ENCODE measurements around the gene PTCD1. TPM values are rescaled to one million over a fixed set of nuclear protein-coding genes. Genes with fewer than 3 reads are reported as not detected.

Gene PTCD1
- total RNA-seq, 6 donors from 2014 or later: 6.3 to 13.4 (median 7.6) TPM

- ATAC-seq (ENCODE audit: low FRiP score in 2 of 2) (no peak), DNase-seq (no peak)
- Histone ChIP-seq H3K36me3 (peaks cover 10 to 99% (median 81%) of the 10 kb centered on the region in 4 donors), H3K9me3 (no peaks in the 10 kb centered on the region), H3K27ac (no peak overlapping the region), H3K4me3 (no peak overlapping the region), H3K4me1 (no peaks in the 10 kb centered on the region), H3K27me3 (no peaks in the 10 kb centered on the region)
- 96% methylated on average over 2 to 5 of the region's 5 CpGs for WGBS, 2 donors
- TF ChIP-seq CTCF (IDR thresholded peaks at IDR 0.05): no peak
These were observed 10.7 kb upstream of the PTCD1 start for GRCh38 chr7:99449326-99449725.

- TF ChIP-seq CTCF (IDR thresholded peaks at IDR 0.05): no peak
- TF ChIP-seq POLR2A (IDR thresholded peaks at IDR 0.05): no peak
- no peak for TF ChIP-seq POLR2AphosphoS5 (IDR thresholded peaks at IDR 0.05)
- TF ChIP-seq EP300 (IDR thresholded peaks at IDR 0.05): no peak
- WGBS, 2 donors: 94 to 100% methylated on average over 1 to 10 of the region's 10 CpGs
- ATAC-seq (ENCODE audit: low FRiP score in 2 of 2): no peak
- Histone ChIP-seq H3K4me3 (no peak overlapping the region), H3K36me3 (peaks cover 10 to 98% (median 77%) of the 10 kb centered on the region in 4 donors), H3K9me3 (no peaks in the 10 kb centered on the region), H3K27ac (no peak overlapping the region), H3K27me3 (no peaks in the 10 kb centered on the region), H3K4me1 (no peaks in the 10 kb centered on the region)
- no peak for DNase-seq
These were observed 10.3 kb upstream of the PTCD1 start for GRCh38 chr7:99448855-99449254.

- 87 to 93% methylated on average over 9 to 10 of the region's 10 CpGs for WGBS, 2 donors
- Histone ChIP-seq H3K27me3 (no peaks in the 10 kb centered on the region), H3K4me3 (no peak overlapping the region), H3K9me3 (no peaks in the 10 kb centered on the region), H3K4me1 (no peaks in the 10 kb centered on the region), H3K27ac (no peak overlapping the region), H3K36me3 (peaks cover 10 to 96% (median 70%) of the 10 kb centered on the region in 4 donors)
- TF ChIP-seq POLR2AphosphoS5 (IDR thresholded peaks at IDR 0.05) (no peak), EP300 (IDR thresholded peaks at IDR 0.05) (no peak), POLR2A (IDR thresholded peaks at IDR 0.05) (no peak), CTCF (IDR thresholded peaks at IDR 0.05) (no peak)
- DNase-seq: no peak
- ATAC-seq (ENCODE audit: low FRiP score in 2 of 2): no peak
These were observed 9.3 kb upstream of the PTCD1 start for GRCh38 chr7:99447943-99448342.

GRCh38 chr7:99446096-99446495 is 7.5 kb upstream of the PTCD1 start:
- no peak overlapping the region for H3K4me3 ChIP-seq
- WGBS, 2 donors: 77 to 89% methylated on average over 4 of the region's 4 CpGs

More at GRCh38 chr7:99446096-99446495, 7.5 kb upstream of the PTCD1 start:
- ATAC-seq (ENCODE audit: low FRiP score in 2 of 2) (no peak), DNase-seq (no peak)
- no peaks in the 10 kb centered on the region for H3K27me3 ChIP-seq
- H3K9me3 ChIP-seq: no peaks in the 10 kb centered on the region
- H3K36me3 ChIP-seq: peaks cover 10 to 80% (median 54%) of the 10 kb centered on the region in 4 donors
- no peak overlapping the region for H3K27ac ChIP-seq
- TF ChIP-seq EP300 (IDR thresholded peaks at IDR 0.05): no peak
- TF ChIP-seq CTCF (IDR thresholded peaks at IDR 0.05): no peak
- TF ChIP-seq POLR2AphosphoS5 (IDR thresholded peaks at IDR 0.05): no peak
- no peak for TF ChIP-seq POLR2A (IDR thresholded peaks at IDR 0.05)
- peaks cover 0 to 12% (median 8%) of the 10 kb centered on the region in 4 donors for H3K4me1 ChIP-seq

Measured in upper lobe of left lung (tissue), 6 donors.